GM12801 (cell line): ENCODE results near the gene NR5A2.

ENCODE experiments used
- TF ChIP-seq, protein P1 (sequence below): IDR thresholded peaks from one replicate; pipeline ENCODE4 v1.5.1; 2011; ENCODE audit warnings: control low read depth; ENCODE audit not compliant: insufficient read length; ENCODE audit errors: extremely low read depth

The NR5A2 gene

DNA sequence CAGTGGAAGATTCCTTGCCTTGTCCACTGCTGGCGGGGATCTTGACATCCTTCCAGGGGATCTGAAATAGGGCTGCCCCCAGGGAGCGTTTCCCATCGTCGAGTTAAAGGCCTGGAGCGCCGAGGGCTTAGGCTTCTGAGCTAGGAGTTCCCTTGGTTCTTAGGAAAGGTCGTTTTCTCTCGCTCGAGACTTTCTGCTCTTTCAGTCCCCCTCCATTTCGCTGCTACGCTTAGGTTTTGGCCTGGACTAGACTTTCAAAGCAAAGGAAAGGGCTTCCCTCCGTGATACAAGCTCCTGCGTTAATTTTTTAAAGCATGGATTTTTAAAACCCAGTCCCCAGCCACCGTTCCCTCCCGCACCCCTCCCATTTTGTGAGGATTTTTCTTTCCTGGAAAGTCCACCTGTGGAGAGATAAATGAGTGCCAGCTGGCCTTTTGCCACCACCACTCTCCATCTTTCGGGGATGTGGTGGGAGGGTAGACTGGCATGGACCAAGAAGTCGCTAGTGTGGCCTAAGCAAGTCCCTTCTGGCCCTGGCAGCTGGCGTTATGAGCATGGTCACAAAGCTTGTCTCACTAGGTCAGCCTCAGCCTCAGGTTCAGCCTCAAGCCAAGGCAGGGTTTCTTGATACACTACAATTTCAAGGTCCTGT lies 9.2 kb downstream of the NR5A2 start:
- TF ChIP-seq, protein P1, sequence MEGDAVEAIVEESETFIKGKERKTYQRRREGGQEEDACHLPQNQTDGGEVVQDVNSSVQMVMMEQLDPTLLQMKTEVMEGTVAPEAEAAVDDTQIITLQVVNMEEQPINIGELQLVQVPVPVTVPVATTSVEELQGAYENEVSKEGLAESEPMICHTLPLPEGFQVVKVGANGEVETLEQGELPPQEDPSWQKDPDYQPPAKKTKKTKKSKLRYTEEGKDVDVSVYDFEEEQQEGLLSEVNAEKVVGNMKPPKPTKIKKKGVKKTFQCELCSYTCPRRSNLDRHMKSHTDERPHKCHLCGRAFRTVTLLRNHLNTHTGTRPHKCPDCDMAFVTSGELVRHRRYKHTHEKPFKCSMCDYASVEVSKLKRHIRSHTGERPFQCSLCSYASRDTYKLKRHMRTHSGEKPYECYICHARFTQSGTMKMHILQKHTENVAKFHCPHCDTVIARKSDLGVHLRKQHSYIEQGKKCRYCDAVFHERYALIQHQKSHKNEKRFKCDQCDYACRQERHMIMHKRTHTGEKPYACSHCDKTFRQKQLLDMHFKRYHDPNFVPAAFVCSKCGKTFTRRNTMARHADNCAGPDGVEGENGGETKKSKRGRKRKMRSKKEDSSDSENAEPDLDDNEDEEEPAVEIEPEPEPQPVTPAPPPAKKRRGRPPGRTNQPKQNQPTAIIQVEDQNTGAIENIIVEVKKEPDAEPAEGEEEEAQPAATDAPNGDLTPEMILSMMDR, result no peak

GRCh38 chr1:200037501-200037900 lies 10.0 kb downstream of the NR5A2 start:
- TF ChIP-seq, protein P1, result no peak

GRCh38 chr1:200037904-200038303 lies 10.4 kb downstream of the NR5A2 start:
- TF ChIP-seq, protein P1, result no peak

- TF ChIP-seq, protein P1, result no peak
Observed at GRCh38 chr1:200038325-200038980, 10.9 kb downstream of the NR5A2 start.

- TF ChIP-seq, protein P1, result no peak
Observed at GRCh38 chr1:200038981-200039848, 11.7 kb downstream of the NR5A2 start.

- TF ChIP-seq, protein P1, result no peak
Observed at GRCh38 chr1:200039849-200040474, 12.5 kb downstream of the NR5A2 start.
